ENCODE data around the gene SLC12A6.
"Not testable (repeated sequence)": the region's sequence is repeated elsewhere in the genome, so short reads cannot be mapped to it uniquely, and the experiment has no call there.

Gene SLC12A6

DNA sequence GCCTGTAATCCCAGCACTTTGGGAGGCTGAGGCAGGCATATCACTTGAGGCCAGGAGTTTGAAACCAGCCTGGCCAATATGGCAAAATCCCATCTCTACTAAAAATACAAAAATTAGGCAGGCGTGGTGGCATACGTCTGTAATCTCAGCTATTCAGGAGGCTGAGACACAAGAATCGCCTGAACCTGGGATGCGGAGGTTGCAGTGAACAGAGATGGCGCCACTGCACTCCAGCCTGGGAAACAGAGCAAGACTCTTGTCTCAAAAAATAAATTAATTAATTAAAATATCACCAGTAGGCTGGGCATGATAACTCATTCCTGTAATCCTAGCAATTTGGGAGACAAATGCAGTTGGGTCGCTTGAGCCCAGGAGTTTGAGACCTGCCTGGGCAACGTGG lies 144.3 kb downstream of the SLC12A6 start:
- DNase-seq (ENCODE audit: low spot score) = not testable (repeated sequence)

DNA sequence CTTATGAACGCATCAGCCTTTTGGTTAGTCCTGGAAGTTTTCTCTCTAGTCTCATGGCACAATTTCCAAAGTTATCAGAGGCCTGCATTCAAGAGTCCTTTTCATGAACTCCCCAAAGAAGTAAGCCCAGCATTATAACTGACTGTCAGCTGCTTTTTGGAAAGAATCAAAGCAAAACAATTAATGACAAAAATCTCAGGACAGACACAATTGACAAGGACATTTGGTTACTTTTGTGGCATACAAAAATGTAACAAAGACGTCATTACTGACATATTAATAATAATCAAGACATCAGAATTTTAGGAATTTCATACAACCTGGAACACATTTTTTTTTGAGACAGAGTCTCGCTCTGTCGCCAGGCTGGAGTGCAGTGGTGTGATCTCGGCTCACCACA lies 148.9 kb downstream of the SLC12A6 start:
- DNase-seq (ENCODE audit: low spot score) = no peak

DNA sequence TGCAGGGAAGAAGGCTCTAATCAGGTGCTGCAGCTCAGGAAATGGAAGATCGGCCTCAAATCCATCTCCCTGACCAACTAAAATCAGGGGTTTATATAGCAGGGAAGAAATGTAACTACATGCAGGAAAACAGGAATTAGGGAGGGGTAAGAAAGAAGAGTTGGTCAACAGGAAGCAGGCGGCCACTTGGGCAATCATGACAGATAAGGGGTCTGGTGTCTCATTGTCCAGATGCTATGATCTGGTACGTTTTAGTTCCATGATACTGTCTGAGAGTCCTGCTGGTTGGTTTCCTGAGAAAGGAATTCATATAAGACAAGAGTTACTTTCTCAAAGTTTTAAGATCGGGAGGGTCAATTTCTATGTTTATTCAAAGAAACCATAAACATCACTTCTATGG lies 151.9 kb downstream of the SLC12A6 start:
- DNase-seq (ENCODE audit: low spot score) = no peak

- DNase-seq (ENCODE audit: low spot score) = no peak
Observed at GRCh38 chr15:34182942-34183341, 154.6 kb downstream of the SLC12A6 start.

Data from AG08395 (cell line).